Glomerular endothelial cell (primary cell): ENCODE results near the gene SEMA6B. TPM values are rescaled to one million over a fixed set of nuclear protein-coding genes. Genes with fewer than 3 reads are reported as not detected.
"Not testable (repeated sequence)": the region's sequence is repeated elsewhere in the genome, so short reads cannot be mapped to it uniquely, and the experiment has no call there.

Experiments
- DNase-seq: peaks from one replicate; pipeline ENCODE4 v3.0.0-alpha.2; 2011; ENCODE audit warnings: low read depth, low spot score; ENCODE audit errors: extremely low read depth
- total RNA-seq: library from RNA; depleted of rRNA; stranded (reverse); fragments of >200 nt; gene quantifications from 2 replicates; pipeline ENCODE4 v1.2.3, GENCODE V29; 2015

SEMA6B gene
- total RNA-seq, 1 donor from 2014 or later, result 446 TPM

GRCh38 chr19:4548238-4548584 lies 11.3 kb downstream of the SEMA6B start:
- DNase-seq, result no peak

- DNase-seq, result no peak
Measured at GRCh38 chr19:4547303-4548237, 11.9 kb downstream of the SEMA6B start.

GRCh38 chr19:4543842-4544647 lies 15.4 kb downstream of the SEMA6B start:
- no peak for DNase-seq

GRCh38 chr19:4542896-4543841 lies 16.3 kb downstream of the SEMA6B start:
- no peak for DNase-seq

GRCh38 chr19:4541806-4542145 lies 17.7 kb downstream of the SEMA6B start:
- DNase-seq, result not testable (repeated sequence)

- DNase-seq, result no peak
Measured at GRCh38 chr19:4541114-4541805, 18.2 kb downstream of the SEMA6B start.

GRCh38 chr19:4539693-4540581 lies 19.5 kb downstream of the SEMA6B start, which contains the start of gene LRG1:
TSS of gene LRG1 (minus strand) at chr19:4540036. CDS start at chr19:4540013, 23 bp downstream.
- DNase-seq, result no peak

- no peak for DNase-seq
Measured at GRCh38 chr19:4539169-4539692, 20.3 kb downstream of the SEMA6B start.

GRCh38 chr19:4538601-4538954 lies 20.9 kb downstream of the SEMA6B start:
- DNase-seq, result no peak

GRCh38 chr19:4537953-4538600 lies 21.4 kb downstream of the SEMA6B start:
- DNase-seq, result no peak

GRCh38 chr19:4536798-4537197 lies 22.7 kb downstream of the SEMA6B start:
- DNase-seq, result no peak

- DNase-seq, result no peak
Measured at GRCh38 chr19:4534836-4535658, 24.4 kb downstream of the SEMA6B start, which contains the start of gene PLIN5. TSS of gene PLIN5 (minus strand) at chr19:4535224. CDS start at chr19:4534074, 1,150 bp downstream.

GRCh38 chr19:4533835-4534424 lies 25.6 kb downstream of the SEMA6B start:
- no peak for DNase-seq

GRCh38 chr19:4533334-4533733 lies 26.1 kb downstream of the SEMA6B start:
- no peak for DNase-seq

- DNase-seq, result no peak
Measured at GRCh38 chr19:4531562-4532165, 27.8 kb downstream of the SEMA6B start.

- no peak for DNase-seq
Measured at GRCh38 chr19:4529924-4530522, 29.5 kb downstream of the SEMA6B start.
